Hematopoietic multipotent progenitor cell treated with erythropoietin and hydrocortisone succinate and interleukin-3 and kit ligand, for 6 days (in vitro differentiated cells): Measurements from ENCODE around the gene PPP2R2B.
A peak's percentile ranks its signal among the peaks of the same experiment; 100 is the strongest.
"Not testable (repeated sequence)": the region's sequence is repeated elsewhere in the genome, so short reads cannot be mapped to it uniquely, and the experiment has no call there.

ENCODE experiments used
- DNase-seq: peaks from one replicate; pipeline ENCODE4 v3.0.0-alpha.2; 2015

Gene PPP2R2B

GRCh38 chr5:146588331-146589027 is 290.1 kb downstream of the PPP2R2B start:
- DNase-seq, result peak; percentile 31

GRCh38 chr5:146586752-146587151 is 291.8 kb downstream of the PPP2R2B start:
- no peak for DNase-seq

- no peak for DNase-seq
Measured at GRCh38 chr5:146584750-146585149, 293.8 kb downstream of the PPP2R2B start.

- no peak for DNase-seq
Measured at GRCh38 chr5:146582051-146582596, 296.4 kb downstream of the PPP2R2B start.

- DNase-seq, result no peak
Measured at GRCh38 chr5:146580237-146580636, 298.3 kb downstream of the PPP2R2B start.

GRCh38 chr5:146574713-146575112 is 303.8 kb downstream of the PPP2R2B start:
- no peak for DNase-seq

- DNase-seq, result no peak
Measured at GRCh38 chr5:146568161-146568560, 310.4 kb downstream of the PPP2R2B start.

GRCh38 chr5:146565764-146566367 is 312.7 kb downstream of the PPP2R2B start:
- DNase-seq, result peak; percentile 81

GRCh38 chr5:146564007-146564762 is 314.4 kb downstream of the PPP2R2B start:
- DNase-seq, result no peak

- DNase-seq, result no peak
Measured at GRCh38 chr5:146562461-146562860, 316.1 kb downstream of the PPP2R2B start.

- DNase-seq, result no peak
Measured at GRCh38 chr5:146561711-146562110, 316.8 kb downstream of the PPP2R2B start.

- DNase-seq, result no peak
Measured at GRCh38 chr5:146560205-146560812, 318.2 kb downstream of the PPP2R2B start.

- not testable (repeated sequence) for DNase-seq
Measured at GRCh38 chr5:146556884-146557283, 321.7 kb downstream of the PPP2R2B start.

- no peak for DNase-seq
Measured at GRCh38 chr5:146553446-146553845, 325.1 kb downstream of the PPP2R2B start.

GRCh38 chr5:146549615-146550014 is 328.9 kb downstream of the PPP2R2B start:
- no peak for DNase-seq

GRCh38 chr5:146548781-146549449 is 329.6 kb downstream of the PPP2R2B start:
- peak; percentile 42 for DNase-seq

GRCh38 chr5:146544232-146544631 is 334.3 kb downstream of the PPP2R2B start:
- DNase-seq, result no peak

- DNase-seq, result peak; percentile 80
Measured at GRCh38 chr5:146541958-146542849, 336.4 kb downstream of the PPP2R2B start.

GRCh38 chr5:146540414-146540813 is 338.1 kb downstream of the PPP2R2B start:
- DNase-seq, result no peak

GRCh38 chr5:146539973-146540372 is 338.6 kb downstream of the PPP2R2B start:
- no peak for DNase-seq

GRCh38 chr5:146538432-146538831 is 340.1 kb downstream of the PPP2R2B start:
- no peak for DNase-seq

- DNase-seq, result no peak
Measured at GRCh38 chr5:146533882-146534281, 344.7 kb downstream of the PPP2R2B start.
